HepG2 (cell line): ENCODE results near the gene ZNF12. TPM values are rescaled to one million over a fixed set of nuclear protein-coding genes. Genes with fewer than 3 reads are reported as not detected.

ENCODE experiments used
- AGO1 ChIP-seq: fragments of 200-400 bp; formaldehyde crosslinking; IDR thresholded peaks from 2 replicates; pipeline ENCODE4 v1.6.1; 2017; ENCODE audit warnings: mild to moderate bottlenecking, low read depth, low read length, moderate library complexity; ENCODE audit not compliant: poor library complexity, severe bottlenecking
- ATF3 ChIP-seq: sonication (generic); formaldehyde crosslinking; IDR thresholded peaks from 2 replicates; pipeline ENCODE4 v1.4.0; 2020; ENCODE audit warnings: missing genetic modification reagents
- ATM ChIP-seq: fragments of 450-650 bp; IDR thresholded peaks from 2 replicates; pipeline ENCODE4 v1.7.1; 2017; ENCODE audit warnings: mild to moderate bottlenecking, borderline replicate concordance
- CAMTA2 ChIP-seq: sonication (generic); formaldehyde crosslinking; IDR thresholded peaks from 2 replicates; pipeline ENCODE4 v1.4.0; 2020; ENCODE audit warnings: mild to moderate bottlenecking, missing genetic modification reagents, borderline replicate concordance
- CBX2 ChIP-seq, 2 experiments: fragments of 200-600 bp in 1 of 2; sonication (generic); formaldehyde crosslinking in 1 of 2; IDR thresholded peaks; 2 replicates each; pipeline versions ENCODE4 v1.7.0 to v1.8.1; 2018 to 2022; ENCODE audit warnings: low read depth in 2 of 2, low read length in 1 of 2, mild to moderate bottlenecking in 1 of 2, missing genetic modification reagents in 1 of 2
- CSRNP1 ChIP-seq: sonication (generic); formaldehyde crosslinking; IDR thresholded peaks from 2 replicates; pipeline ENCODE4 v1.8.1; 2023; ENCODE audit warnings: mild to moderate bottlenecking, missing genetic modification reagents
- FOXM1 ChIP-seq: sonication (generic); formaldehyde crosslinking; IDR thresholded peaks from 2 replicates; pipeline ENCODE4 v1.5.0; 2020; ENCODE audit warnings: missing genetic modification reagents
- IKZF4 ChIP-seq: sonication (generic); formaldehyde crosslinking; IDR thresholded peaks from 2 replicates; pipeline ENCODE4 v1.5.1; 2020; ENCODE audit warnings: borderline replicate concordance, mild to moderate bottlenecking, low read depth, missing genetic modification reagents; ENCODE audit errors: not compliant biosample characterization
- MED1 ChIP-seq: sonication (generic); formaldehyde crosslinking; IDR thresholded peaks from 2 replicates; pipeline ENCODE4 v1.4.0; 2020; ENCODE audit warnings: missing genetic modification reagents
- NCOA1 ChIP-seq: sonication (generic); formaldehyde crosslinking; IDR thresholded peaks from 2 replicates; pipeline ENCODE4 v1.9.0; 2021; ENCODE audit warnings: missing genetic modification reagents
- PBX2 ChIP-seq: IDR thresholded peaks from 2 replicates; pipeline ENCODE4 v1.6.1; 2016; ENCODE audit warnings: control low read depth
- SMAD1 ChIP-seq: sonication (generic); formaldehyde crosslinking; IDR thresholded peaks from 2 replicates; pipeline ENCODE4 v1.4.0; 2020; ENCODE audit warnings: missing genetic modification reagents, low read depth, mild to moderate bottlenecking, borderline replicate concordance
- SYNCRIP ChIP-seq: fragments of 200-400 bp; formaldehyde crosslinking; IDR thresholded peaks from 2 replicates; pipeline ENCODE4 v1.6.1; 2018; ENCODE audit warnings: mild to moderate bottlenecking, low read depth, low read length; ENCODE audit not compliant: insufficient read depth
- TSC22D2 ChIP-seq: sonication (generic); formaldehyde crosslinking; IDR thresholded peaks from 2 replicates; pipeline ENCODE4 v1.5.1; 2020; ENCODE audit warnings: missing genetic modification reagents, mild to moderate bottlenecking, borderline replicate concordance
- ZBTB20 ChIP-seq: sonication (generic); formaldehyde crosslinking; IDR thresholded peaks from 2 replicates; pipeline ENCODE4 v1.8.1; 2023; ENCODE audit warnings: missing genetic modification reagents, low read depth, mild to moderate bottlenecking, borderline replicate concordance
- ZBTB33 ChIP-seq: sonication (generic); formaldehyde crosslinking; IDR thresholded peaks from 2 replicates; pipeline ENCODE4 v1.4.0; 2020; ENCODE audit warnings: missing genetic modification reagents
- ZFP36L1 ChIP-seq: sonication (generic); formaldehyde crosslinking; IDR thresholded peaks from 2 replicates; pipeline ENCODE4 v1.8.0; 2022; ENCODE audit warnings: mild to moderate bottlenecking, missing genetic modification reagents, moderate library complexity
- ZNF274 ChIP-seq: sonication (generic); formaldehyde crosslinking; IDR thresholded peaks from 2 replicates; pipeline ENCODE4 v1.5.1; 2020; ENCODE audit warnings: mild to moderate bottlenecking, missing genetic modification reagents
- ZNF317 ChIP-seq: sonication (generic); formaldehyde crosslinking; IDR thresholded peaks from 2 replicates; pipeline ENCODE4 v1.5.0; 2020; ENCODE audit warnings: mild to moderate bottlenecking, missing genetic modification reagents
- ZNF44 ChIP-seq: sonication (generic); formaldehyde crosslinking; IDR thresholded peaks from 2 replicates; pipeline ENCODE4 v1.5.1; 2020; ENCODE audit warnings: mild to moderate bottlenecking, missing genetic modification reagents
- ZNF512 ChIP-seq: sonication (generic); formaldehyde crosslinking; IDR thresholded peaks from 2 replicates; pipeline ENCODE4 v1.4.0; 2020; ENCODE audit warnings: mild to moderate bottlenecking, missing genetic modification reagents
- ZNF782 ChIP-seq: sonication (generic); formaldehyde crosslinking; IDR thresholded peaks from 2 replicates; pipeline ENCODE4 v1.4.0; 2020; ENCODE audit warnings: missing genetic modification reagents, mild to moderate bottlenecking, borderline replicate concordance
- polyA plus RNA-seq, 8 experiments: library from polyadenylated mRNA; depleted of rRNA in 3 of 8; stranded (reverse) in 7 of 8; unstranded in 1 of 8; fragments of >200 nt; fragmentation: Illumina TruSeq in 4 of 8; extraction: Trizol in 4 of 8; gene quantifications; 2 replicates each; pipeline versions ENCODE4 v1.2.1 to v1.2.3, GENCODE V29; 2011 to 2016; ENCODE audit warnings: low read depth in 4 of 8, missing spikeins in 1 of 8, mixed read lengths in 1 of 8; ENCODE audit not compliant: insufficient read depth in 1 of 8
- total RNA-seq, 5 experiments: library from RNA; depleted of rRNA; stranded (reverse); fragments of >200 nt; fragmentation: Illumina TruSeq; extraction: Trizol; gene quantifications; 2 replicates each; pipeline ENCODE4 v1.2.3, GENCODE V29; 2016; ENCODE audit warnings: low read depth in 1 of 5

ZNF12 gene
- total and polyA plus RNA-seq, 2 of the 13 experiments (the other 11 are each of a cell fraction or from before 2014, with no cell fraction given) = 21.4 to 22.8 TPM

GRCh38 chr7:6706666-6707407, at the start of gene ZNF12 (continued):
- TF ChIP-seq PBX2 (CRISPR knock-in tag) (no peak), ZNF274 (CRISPR knock-in tag) (0 out of 2 replicates have a peak, but pooled peaks have one; percentile 63), ZNF512 (no peak), NCOA1 (CRISPR knock-in tag) (no peak), ZNF317 (CRISPR knock-in tag) (no peak), ATF3 (CRISPR knock-in tag) (peak; percentile 19; the same call in 1 of the 2 replicates), ZBTB20 (CRISPR knock-in tag) (peak; percentile 27; the same call in 1 of the 2 replicates), ZBTB33 (CRISPR knock-in tag) (no peak), CBX2 (IDR thresholded peaks at IDR 0.05; ENCODE audit: low read depth, low read length) (no peak), CBX2 (CRISPR knock-in tag; IDR thresholded peaks at IDR 0.05; ENCODE audit: low read depth) (no peak), ZNF782 (no peak), MED1 (CRISPR knock-in tag) (0 out of 2 replicates have a peak, but pooled peaks have one; percentile 36), CSRNP1 (CRISPR knock-in tag) (no peak), TSC22D2 (CRISPR knock-in tag) (no peak), AGO1 (no peak), SYNCRIP (no peak), SMAD1 (CRISPR knock-in tag) (no peak), ATM (no peak), ZFP36L1 (CRISPR knock-in tag) (no peak; the same call in 1 of the 2 replicates), IKZF4 (CRISPR knock-in tag) (no peak), FOXM1 (CRISPR knock-in tag) (no peak), ZNF44 (CRISPR knock-in tag) (no peak), CAMTA2 (CRISPR knock-in tag) (0 out of 2 replicates have a peak, but pooled peaks have one; percentile 19)
